ENCODE data around the gene FUT7. TPM values are rescaled to one million over a fixed set of nuclear protein-coding genes. Genes with fewer than 3 reads are reported as not detected.

The FUT7 gene
- polyA plus RNA-seq, 4 donors: 0.04 to 0.11 TPM; not detected in 2

DNA sequence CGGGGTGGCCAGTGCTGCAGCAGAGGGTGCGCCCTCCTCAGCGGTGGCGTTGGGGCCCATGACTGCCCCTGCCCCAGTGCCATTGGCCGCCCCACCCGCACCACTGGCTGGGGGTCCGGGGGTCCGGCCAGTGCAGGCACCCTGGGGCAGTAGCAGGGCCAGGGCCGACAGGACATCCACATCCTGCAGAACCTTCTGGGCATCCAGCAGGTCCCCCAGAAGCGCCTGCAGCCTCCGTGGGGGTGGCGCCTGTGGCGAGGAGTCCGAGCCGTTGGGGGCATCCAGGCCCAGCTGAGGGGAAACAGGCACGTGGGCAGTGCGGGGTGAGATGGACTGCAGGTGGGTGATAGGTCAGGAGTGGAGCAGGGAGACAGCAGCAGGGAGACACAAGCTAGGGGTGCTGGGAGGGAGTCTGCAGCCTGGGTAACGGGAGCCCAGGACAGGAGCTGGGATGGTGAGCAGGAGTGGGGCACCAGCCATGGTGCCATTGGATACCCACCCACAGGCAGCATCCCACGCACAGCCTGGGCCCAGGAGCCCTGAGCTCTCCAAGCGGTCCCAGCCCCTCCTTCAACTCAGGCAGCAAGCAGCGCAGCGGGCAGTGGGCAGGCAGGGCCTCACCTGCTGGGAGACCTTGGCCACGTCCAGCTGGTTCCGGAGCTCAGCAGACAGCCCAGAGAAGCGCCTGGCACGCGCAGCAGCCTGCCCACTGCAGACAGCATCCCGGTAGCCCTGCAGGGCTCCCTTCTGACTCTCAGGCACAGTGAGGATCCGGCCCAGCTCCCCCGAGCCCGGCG lies 10.9 kb downstream of the FUT7 start:
- DNase-seq (ENCODE audit: low read depth in 4 of 4, low spot score in 3 of 4): no peak

DNA sequence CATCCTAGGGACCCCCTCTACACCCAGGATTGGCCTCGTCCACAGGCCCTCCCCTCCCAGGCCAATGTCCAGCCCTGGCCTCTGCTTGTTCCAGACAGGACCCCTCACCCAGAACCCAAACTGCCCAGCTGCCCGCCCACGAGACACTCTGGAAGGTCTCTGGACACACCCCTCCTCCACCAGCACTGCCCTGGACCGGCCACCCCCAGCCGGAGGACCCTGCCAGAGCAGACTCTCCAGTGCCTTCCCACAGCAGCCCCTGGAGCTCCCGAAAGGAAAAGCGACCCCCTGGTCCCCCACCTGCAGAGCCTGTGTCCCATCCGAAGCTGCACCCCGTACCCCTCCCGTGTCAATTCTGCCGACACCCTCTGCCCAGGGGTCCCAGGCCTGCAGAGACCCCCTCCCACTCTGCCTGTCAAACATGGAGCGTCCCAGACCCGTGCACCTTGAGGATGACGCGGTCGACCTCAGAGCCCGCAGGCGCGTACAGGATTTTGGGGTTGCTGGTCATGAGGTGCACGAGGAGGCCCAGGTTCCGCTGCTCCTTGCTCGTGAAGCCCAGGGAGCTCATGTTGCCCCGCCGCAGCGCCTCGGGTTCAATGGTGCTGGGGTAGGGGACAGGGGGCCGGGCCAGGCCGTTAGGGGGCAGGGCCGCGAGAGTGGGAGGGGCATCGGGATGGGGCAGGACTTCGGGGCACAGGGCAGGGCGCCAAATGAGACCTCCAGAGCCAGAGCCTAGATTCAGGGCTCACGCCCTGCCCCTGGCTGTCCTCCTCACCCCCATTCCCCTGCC lies 11.8 kb downstream of the FUT7 start:
- no peak for DNase-seq (ENCODE audit: low read depth in 4 of 4, low spot score in 3 of 4)

DNA sequence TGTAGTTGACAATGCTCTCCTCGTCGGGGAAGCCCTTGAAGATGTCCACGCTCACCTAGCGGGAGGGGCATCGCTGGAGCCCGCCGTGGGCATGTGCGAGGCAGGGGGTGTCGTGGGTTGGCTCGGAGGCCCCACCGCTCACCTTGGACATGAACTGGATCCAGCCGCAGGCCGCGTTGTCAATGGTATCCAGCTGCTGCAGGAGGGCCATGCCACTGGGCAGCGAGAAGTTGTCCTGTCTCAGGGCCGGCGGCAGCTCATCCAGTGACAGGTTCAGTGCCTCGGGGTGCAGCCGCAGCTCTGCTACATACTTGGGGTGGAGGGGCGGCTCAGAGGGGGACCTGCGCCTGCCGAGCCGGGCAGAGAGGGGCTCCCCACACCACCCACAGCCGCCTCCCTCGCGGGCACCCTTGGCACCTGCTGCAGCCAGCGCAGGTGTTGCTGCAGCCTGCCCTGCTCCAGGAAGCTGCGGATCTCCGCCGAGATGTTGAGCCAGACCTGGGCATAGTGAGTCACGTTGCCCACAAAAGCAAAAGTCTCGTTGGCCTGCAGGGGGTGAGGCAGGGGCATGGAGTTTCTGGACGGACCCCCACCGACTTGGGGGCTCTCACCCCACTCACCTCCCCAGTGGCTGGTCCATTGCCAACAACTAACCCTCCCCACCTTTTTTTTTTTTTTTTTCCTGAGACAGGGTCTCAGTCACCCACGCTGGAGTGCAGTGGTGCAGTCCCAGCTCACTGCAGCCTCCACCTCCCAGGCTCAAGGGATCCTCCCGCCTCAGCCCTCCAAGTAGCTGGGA lies 12.9 kb downstream of the FUT7 start:
- no peak for DNase-seq (ENCODE audit: low read depth in 4 of 4, low spot score in 3 of 4)

DNA sequence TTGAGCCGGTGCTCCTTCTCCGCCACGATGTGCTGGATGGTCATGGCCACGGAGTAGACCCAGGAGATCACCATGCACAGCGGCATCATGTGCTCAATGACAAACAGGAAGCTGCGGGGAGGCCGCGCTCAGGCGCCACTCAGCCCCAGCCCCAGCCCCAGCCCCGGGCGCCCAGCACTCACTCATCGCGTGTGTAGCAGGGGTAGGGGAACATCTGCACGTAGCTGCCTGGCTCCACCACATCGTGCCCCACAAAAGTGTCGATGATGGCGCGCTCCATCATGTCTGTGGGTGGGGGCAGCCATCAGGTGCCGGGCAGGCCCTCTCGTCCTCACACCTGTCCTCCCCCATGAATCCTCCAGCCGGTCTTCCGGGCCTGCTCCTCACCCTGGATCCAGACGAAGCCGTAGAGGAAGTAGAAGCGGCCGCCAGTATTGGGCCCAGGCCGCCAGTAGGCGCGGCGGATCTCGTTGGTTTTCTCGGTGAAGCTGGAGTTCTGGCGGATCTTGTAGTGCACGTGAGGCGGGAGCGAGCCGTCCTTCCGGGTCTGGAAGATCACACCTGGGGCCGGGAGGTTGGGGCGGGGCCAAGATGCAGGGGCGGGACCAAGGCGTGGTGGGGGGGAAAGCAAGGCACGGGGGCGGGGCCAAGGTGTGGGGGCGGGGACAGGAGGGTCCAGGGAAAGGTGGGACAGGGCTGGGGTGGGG lies 13.9 kb downstream of the FUT7 start:
- DNase-seq (ENCODE audit: low read depth in 4 of 4, low spot score in 3 of 4): no peak

DNA sequence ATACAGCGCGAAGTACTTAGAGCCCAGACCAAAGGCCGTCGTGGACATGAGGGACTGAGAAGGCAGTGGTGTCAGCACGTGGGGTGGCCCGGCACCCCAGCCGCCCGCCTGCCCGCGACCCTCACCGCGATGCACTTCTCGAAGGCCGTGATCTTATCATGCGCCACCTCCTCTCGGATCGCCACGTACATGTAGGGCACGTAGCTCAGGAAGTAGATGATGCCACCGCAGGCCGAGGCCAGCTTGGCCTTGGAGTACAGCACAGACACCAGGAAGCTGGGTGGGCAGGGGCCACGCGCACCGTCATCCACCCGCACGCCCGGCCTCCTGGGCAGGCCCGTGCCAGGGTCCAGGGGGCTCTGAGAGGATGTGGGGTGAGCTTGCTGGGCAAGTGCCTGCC lies 14.8 kb downstream of the FUT7 start:
- DNase-seq (ENCODE audit: low read depth in 4 of 4, low spot score in 3 of 4): no peak

DNA sequence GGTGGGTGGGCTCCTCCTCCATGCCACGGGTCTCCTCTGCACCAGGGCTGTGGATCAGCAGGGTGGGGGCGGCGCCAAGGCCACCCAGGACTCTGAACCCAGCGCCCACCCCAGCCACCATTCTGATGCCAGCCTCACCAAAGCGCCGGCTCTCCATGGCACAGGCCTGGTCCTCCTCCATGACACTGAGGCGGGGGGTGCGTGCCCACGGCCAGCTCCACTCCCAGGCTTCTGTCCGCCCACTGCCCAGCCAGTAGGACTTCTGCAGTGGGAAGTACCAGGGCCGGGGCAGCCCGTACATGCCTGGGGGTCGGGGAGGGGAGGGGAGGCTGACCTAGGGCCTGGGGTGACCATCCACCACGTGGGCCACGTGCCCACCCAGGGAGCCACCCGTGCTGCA lies 15.5 kb downstream of the FUT7 start:
- no peak for DNase-seq (ENCODE audit: low read depth in 4 of 4, low spot score in 3 of 4)

DNA sequence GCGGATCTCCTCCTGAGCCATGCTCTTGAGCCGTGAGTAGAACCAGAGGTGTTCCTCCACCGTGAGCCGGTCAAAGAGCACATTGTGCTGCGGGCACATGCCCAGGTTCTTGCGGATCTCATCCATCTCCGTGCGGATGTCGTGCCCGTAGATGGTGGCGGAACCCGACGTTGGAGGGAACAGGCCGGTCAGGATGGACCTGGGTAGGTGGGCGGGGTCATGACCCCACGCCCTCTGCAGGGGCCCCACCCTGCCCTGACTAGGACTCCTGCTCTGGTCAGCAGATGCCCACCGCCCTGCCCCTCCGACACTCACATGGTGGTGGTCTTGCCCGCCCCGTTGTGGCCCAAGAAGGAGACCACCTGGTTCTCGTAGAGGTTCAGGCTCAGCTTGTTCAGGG lies 15.9 kb downstream of the FUT7 start:
- no peak for DNase-seq (ENCODE audit: low read depth in 4 of 4, low spot score in 3 of 4)

DNA sequence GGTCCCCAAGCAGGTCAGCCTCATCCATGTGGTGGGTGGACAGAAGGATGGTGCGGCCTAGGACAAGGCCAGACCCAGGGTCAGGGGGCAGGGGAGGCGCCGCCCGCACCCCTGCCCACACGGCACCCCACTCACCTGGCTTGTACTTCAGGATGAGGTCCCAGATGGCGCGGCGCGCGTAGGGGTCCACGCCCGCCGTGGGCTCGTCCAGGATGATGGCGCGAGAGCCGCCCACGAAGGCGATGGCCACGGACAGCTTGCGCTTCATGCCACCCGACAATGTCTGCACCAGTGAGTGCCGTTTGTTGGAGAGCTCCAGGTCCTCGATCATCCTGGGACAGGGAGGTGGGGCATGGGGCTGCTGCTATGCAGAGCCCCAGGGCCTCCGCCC lies 16.4 kb downstream of the FUT7 start:
- no peak for DNase-seq (ENCODE audit: low read depth in 4 of 4, low spot score in 3 of 4)

DNA sequence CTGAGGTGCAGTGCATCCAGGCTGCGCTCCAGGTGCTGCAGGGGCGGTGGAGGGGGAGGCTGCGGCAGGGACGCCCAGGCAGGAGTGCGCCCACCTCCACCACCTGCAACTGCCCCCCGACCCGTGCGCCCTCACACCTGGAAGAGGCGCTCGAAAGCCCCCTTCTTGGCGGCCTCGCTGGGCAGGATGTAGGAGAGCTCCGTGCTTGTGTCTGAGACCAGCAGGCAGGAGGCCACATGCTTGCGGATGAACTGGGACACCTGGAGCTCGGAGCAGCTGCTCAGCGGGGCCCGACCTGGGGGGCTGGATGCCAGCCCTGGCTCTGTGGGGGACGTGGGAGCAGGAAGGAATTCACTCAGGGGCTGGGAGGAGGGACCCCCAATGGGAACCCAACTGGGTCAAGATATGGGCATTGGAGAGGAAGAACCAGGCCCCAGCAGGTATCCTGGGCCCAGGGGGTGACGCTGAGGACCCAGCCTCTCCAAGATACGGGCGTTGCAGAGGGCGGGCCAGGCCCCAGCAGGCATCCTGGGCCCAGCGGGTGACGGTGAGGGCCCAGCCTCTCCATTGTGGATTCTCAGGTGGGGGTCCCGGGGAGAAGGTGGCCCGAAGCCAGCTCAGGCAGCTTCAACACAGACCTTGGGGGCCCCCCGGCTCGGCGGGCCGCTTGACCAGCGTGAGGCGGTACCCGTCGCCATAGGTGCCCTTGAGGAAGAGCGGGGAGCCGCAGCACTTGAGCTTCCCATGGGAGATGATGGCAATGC lies 16.9 kb downstream of the FUT7 start:
- DNase-seq (ENCODE audit: low read depth in 4 of 4, low spot score in 3 of 4): no peak

DNA sequence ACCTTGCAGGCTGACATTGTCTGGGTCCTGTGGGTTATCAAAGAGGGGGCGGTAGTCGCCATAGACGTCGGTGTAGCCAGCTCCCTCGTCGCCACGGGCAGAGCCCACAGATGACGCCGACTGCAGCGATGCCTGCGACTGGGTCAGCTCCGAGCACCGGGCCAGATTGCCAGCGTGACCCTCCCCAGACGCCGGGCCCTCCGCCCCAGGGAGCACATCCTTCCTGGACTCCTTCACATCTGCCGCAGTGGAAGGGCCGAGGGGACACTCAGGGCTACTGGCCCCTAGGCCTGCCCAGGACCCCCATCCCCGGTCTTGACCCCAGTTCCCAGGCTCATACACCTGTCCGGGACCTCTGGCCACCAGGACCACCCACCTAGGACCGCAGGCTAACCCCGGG lies 17.7 kb downstream of the FUT7 start:
- no peak for DNase-seq (ENCODE audit: low read depth in 4 of 4, low spot score in 3 of 4)

DNA sequence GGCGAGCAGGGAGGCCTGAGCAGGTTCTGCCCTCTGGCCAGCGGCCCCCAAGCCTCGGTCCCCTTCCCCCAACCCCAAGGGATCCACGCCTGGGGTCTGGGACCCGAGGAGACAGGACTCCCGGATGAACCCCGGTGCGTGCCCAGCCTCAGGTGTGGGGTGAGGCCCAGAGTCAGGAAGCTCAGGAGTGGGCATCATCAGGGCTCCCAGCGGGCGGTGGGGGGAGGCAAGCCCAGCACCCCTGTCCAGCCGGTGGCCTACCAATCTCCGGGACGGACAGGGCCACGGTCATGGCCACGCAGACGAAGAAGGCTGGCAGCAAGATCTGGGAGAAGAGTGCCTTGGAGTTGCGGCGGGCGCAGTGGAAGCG lies 18.3 kb downstream of the FUT7 start:
- DNase-seq (ENCODE audit: low read depth in 4 of 4, low spot score in 3 of 4): no peak

DNA sequence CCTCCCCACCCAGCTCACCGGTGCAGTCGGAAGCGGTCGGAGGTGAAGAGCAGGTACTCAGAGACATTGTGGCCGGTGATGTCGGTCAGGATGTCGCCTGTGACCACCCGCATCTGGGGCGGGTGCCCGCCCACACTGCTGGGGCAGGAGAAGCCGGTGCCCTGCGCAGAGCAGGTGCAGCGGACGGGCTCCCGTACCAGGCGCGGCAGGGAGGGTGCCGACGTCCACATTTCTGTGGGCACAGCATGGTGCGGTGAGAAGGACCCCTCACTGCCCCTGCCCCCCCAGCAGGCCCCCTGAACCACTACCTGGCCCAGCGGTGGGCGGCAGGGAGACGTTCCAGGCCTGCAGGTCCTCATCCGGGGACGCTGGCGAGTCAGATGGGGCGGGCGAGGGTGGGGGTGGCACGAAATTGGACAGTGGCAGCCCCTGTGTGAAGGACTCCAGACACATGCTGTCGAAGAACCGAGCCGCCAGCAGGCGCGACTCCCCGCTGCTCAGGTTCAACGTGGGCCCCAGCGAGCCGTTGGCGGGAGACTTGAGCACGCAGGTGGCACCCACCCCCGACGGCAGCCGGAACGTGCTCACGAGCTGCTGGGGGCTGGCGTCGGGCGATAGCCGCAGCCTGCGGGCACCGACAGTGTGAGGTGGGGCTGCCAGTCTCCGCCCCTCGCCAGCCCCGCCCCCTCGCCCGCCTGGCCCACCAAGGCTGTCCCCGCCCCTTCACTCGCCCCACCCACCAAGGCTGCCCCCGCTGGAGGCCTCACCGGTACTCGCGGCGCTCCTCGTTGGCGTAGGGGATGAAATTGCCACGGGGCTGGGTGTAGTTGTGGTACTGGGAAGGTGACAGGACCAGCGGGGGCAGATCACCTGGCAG lies 19.0 kb downstream of the FUT7 start:
- no peak for DNase-seq (ENCODE audit: low read depth in 4 of 4, low spot score in 3 of 4)

DNA sequence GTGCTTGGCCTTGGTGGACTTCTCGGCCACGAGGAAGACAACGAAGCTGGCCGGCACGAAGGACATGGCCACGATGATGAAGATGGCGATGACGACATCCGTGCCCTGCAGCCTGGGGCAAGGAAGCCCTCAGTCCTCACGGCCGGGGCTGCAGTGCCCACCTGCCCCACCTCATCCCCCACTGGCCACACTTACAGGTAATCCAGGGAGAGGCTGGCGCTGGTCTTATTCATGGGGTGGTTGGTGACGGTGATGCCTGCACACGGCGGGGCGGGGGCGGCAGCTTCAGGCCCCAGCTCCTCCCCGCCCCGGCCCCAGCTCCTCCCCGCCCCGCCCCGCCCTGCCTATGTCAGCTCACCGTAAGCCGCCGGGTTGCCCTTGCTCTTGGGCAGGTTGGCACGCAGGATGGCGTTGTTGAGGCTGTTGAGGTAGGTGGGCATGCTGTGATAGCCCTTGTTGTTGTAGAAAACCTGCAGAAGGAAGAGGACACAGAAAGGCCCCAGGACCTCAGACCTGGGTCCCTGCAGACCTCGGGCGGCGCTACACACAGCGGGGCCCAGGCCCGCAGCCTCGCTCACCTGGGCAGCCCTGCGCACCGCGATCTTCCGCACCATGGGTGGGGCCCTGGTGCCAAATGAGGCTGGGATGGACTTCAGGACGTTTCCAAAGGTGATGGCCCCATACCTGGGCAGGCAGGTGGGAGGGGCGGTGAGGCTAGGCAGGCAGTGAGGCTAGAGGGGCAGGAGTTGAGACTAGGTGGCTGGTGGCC lies 19.8 kb downstream of the FUT7 start:
- DNase-seq (ENCODE audit: low read depth in 4 of 4, low spot score in 3 of 4): no peak

DNA sequence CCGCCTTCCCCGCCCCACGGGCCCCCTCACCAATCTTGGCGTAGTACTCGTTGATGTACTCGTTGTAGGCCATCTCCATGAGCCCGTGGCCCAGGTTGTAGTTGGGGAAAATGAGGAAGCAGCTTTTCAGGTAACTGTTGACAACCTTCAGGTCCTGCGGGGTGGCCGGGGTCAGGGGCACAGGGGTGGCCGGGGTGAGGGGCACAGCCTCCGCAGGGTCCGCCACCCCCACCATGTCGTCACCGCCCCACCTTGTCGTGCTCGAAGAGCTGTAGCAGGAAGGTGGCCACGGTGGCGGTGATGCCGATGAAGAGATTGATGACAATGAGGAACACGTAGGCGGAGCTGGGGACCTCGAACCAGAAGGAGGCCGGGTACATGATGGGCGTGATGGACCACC lies 20.7 kb downstream of the FUT7 start:
- no peak for DNase-seq (ENCODE audit: low read depth in 4 of 4, low spot score in 3 of 4)

DNA sequence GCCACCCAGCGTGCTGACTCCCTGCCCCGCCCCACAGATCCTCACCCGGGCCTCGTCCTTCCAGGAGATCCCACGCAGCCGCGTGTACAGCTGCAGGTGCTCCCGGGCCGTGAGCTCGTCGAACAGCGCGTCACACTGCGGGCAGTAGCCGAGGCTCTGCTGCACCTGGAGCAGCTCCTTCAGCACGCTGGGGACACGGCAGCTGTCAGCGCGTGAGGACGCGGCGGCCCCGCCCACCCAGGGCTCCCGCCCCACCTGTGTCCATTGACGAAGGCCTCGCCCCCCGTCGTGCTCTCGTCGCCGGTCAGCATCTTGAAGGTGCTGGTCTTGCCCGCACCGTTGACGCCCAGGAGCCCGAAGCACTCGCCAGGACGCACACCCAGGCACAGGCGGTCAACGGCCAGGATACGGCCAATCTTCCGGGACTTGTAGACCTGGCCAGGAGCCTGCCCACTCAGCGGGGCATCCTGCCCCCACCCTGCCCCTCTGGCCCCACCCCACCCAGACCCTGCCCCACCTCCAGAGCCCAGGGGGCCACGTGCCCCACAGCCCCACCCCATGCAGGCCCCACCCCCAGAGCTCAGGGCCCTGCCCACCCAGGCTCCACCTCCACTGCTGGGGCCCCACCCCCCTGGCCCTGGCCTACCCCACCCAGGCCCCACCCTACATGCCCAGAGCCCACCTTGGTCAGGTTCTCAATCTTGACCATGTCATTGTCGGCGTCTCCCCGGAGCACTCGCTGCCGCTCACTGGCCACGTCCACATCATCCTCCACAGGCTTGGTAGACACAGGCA lies 21.8 kb downstream of the FUT7 start:
- DNase-seq (ENCODE audit: low read depth in 4 of 4, low spot score in 3 of 4): no peak

DNA sequence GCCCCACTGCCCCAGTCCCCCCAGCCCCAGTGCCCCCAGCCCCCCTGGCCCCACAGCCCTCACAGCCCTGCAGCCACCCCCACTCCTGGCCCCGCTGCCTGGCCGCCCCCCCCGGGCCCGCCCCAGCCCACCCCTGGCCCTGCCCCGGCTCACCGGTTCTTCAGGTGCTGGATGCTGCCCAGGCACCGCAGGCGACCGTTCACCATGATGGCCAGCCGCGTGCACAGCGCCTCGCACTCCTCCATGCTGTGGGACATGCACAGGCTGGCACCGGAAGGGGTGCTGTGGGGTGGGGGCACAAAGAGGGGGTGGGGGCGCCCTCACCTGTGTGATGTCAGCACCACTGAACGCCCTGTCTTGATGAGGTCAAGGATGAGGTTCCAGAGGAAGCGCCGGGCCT lies 22.7 kb downstream of the FUT7 start:
- DNase-seq (ENCODE audit: low read depth in 4 of 4, low spot score in 3 of 4): no peak

DNA sequence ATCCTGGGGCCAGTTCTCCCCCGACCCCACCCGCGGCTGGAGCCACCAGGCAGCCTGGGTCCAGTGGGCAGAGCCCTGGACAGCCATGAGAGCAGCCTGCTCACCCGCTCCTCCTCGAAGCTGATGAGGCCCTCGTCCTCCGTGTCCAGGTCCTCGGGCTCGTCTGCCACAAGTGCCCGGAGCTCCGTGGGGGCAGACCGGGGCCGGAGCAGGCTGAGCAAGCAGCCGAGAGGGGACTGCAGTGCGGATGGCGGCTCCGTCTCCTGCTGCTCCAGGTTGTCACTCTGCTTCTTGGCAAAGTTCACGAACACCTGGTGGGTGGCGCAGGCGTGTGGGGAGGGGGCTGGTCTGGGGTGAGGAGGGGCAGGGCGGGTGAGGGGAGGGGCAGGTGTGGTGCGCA lies 23.6 kb downstream of the FUT7 start:
- no peak for DNase-seq (ENCODE audit: low read depth in 4 of 4, low spot score in 3 of 4)

All from right renal pelvis (tissue), 4 donors.